ENCODE results near the gene PHLDA2.

Gene PHLDA2

DNA sequence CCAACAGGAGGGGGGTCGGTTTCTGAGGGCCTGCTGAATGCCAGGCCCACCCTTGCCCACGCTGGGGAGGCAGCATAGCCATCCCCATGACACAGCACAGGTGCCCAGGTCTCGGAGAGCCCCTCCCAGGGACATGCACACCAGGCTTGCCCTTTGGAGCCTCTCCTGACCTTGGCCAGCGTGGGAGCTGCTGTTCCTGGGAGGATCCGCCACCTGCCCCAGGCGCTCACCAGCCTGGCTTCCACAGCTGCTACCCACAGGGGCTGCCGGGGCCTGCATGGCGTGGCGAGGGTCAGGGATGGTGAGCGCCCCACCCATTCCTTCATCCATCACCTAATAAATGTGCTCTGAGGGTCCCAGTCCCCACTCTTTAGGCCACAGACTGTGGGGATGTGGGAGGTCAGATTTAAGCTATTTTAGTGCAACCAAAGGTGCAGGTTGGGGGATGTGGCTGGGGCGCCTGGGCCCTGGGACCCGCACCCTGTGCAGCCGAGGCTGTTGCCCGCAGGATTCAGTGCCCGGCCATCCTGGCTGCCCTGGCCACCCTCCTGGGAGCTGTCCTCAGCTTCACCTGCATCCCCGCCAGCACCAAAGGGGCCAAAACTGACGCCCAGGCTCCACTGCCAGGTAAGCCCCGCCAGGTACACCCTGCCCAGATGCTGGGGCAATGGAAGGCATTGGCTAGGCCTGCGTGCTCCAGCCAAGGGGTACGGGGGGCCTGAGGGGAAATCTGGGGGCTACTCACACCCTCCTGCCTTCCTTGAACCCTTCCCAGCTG is 12.9 kb downstream of the PHLDA2 start:
- no CpG with 5 or more reads among the region's 20 CpGs for WGBS (ENCODE audit: extremely low coverage, insufficient coverage, insufficient read length)
- Histone ChIP-seq H2AFZ (ENCODE audit: insufficient read depth, low read length, poor library complexity) (no peak overlapping the region), H3K4me3 (ENCODE audit: low read depth, low read length) (no peak overlapping the region)

DNA sequence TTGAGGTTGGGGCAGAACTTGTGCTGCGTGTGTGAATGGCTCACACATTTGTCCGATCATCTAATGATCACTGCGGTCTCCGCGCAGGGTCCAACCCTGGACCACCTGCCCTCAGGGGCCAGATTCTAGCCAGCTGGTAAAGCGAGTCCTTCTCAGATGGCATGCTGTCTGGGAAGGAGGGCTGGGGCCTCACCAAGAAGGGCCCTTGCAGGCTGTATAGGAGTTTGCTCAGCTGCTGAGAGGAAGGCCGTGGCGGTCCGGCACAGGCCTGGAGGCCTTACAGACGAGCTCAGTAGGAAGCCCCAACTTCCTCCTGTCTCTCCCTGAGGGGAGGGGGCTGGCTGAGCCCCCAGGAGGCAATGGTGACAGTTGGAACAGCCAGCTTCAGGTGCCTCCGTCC is 13.7 kb downstream of the PHLDA2 start:
- Histone ChIP-seq H3K36me3 (ENCODE audit: control insufficient read depth in 1 of 2, insufficient read depth in 2 of 2, low read length in 2 of 2) (no peaks in the 10 kb centered on the region), H3K14ac (ENCODE audit: low read length) (no peak overlapping the region), H2AK5ac (ENCODE audit: low read length) (no peak overlapping the region), H3K4me3 (ENCODE audit: low read depth, low read length) (no peak overlapping the region), H2BK12ac (ENCODE audit: low read length) (no peak overlapping the region), H4K12ac (ENCODE audit: low read depth, low read length) (no peak overlapping the region), H3K4me1 (ENCODE audit: control insufficient read depth in 1 of 2, insufficient read depth in 2 of 2, low read length in 2 of 2) (peaks cover 14 to 18% of the 10 kb centered on the region in 2 experiments), H4K8ac (ENCODE audit: low read depth, low read length) (no peak overlapping the region), H2BK120ac (ENCODE audit: insufficient read depth, low read length, poor library complexity) (no peak overlapping the region), H3K23ac (ENCODE audit: low read length) (no peak overlapping the region), H3K9me3 (ENCODE audit: insufficient read depth, low read depth, low read length) (peaks cover 1% of the 10 kb centered on the region), H3K79me2 (ENCODE audit: control insufficient read depth, insufficient read depth, low read length, poor library complexity) (no peaks in the 10 kb centered on the region), H3K18ac (ENCODE audit: low read length) (no peak overlapping the region), H3K27me3 (ENCODE audit: insufficient read depth, low read length) (no peaks in the 10 kb centered on the region), H3K4me2 (ENCODE audit: low read length) (no peak overlapping the region), H3K4ac (ENCODE audit: low read depth, low read length) (no peak overlapping the region), H3K27ac (ENCODE audit: low read depth, low read length) (no peak overlapping the region), H3K9ac (ENCODE audit: low read length) (no peak overlapping the region), H3K79me1 (ENCODE audit: low read length) (peaks cover 3% of the 10 kb centered on the region), H2BK5ac (ENCODE audit: low read depth, low read length, poor library complexity) (no peak overlapping the region), H4K91ac (ENCODE audit: low read depth, low read length) (no peak overlapping the region), H2AFZ (ENCODE audit: insufficient read depth, low read length, poor library complexity) (no peak overlapping the region)
- no peak for DNase-seq
- WGBS (ENCODE audit: extremely low coverage, insufficient coverage, insufficient read length), result no CpG with 5 or more reads among the region's 11 CpGs

More for the DNA sequence above, 12.9 kb downstream of the PHLDA2 start:
- no peak overlapping the region for H3K27ac ChIP-seq (ENCODE audit: low read depth, low read length)
- no peak overlapping the region for H4K8ac ChIP-seq (ENCODE audit: low read depth, low read length)
- no peak overlapping the region for H3K4ac ChIP-seq (ENCODE audit: low read depth, low read length)
- H3K79me2 ChIP-seq (ENCODE audit: control insufficient read depth, insufficient read depth, low read length, poor library complexity), result no peaks in the 10 kb centered on the region
- H3K4me2 ChIP-seq (ENCODE audit: low read length), result no peak overlapping the region
- peaks cover 3% of the 10 kb centered on the region for H3K79me1 ChIP-seq (ENCODE audit: low read length)
- H2BK12ac ChIP-seq (ENCODE audit: low read length), result no peak overlapping the region
- H4K12ac ChIP-seq (ENCODE audit: low read depth, low read length), result no peak overlapping the region
- H2BK120ac ChIP-seq (ENCODE audit: insufficient read depth, low read length, poor library complexity), result no peak overlapping the region
- no peak overlapping the region for H2BK5ac ChIP-seq (ENCODE audit: low read depth, low read length, poor library complexity)
- H3K14ac ChIP-seq (ENCODE audit: low read length), result no peak overlapping the region
- peaks cover 1% of the 10 kb centered on the region for H3K9me3 ChIP-seq (ENCODE audit: insufficient read depth, low read depth, low read length)
- no peaks in the 10 kb centered on the region for H3K27me3 ChIP-seq (ENCODE audit: insufficient read depth, low read length)
- no peak overlapping the region for H3K23ac ChIP-seq (ENCODE audit: low read length)
- H3K4me1 ChIP-seq (ENCODE audit: control insufficient read depth in 1 of 2, insufficient read depth in 2 of 2, low read length in 2 of 2), result peaks cover 14 to 18% of the 10 kb centered on the region in 2 experiments
- no peak overlapping the region for H4K91ac ChIP-seq (ENCODE audit: low read depth, low read length)
- no peak overlapping the region for H3K18ac ChIP-seq (ENCODE audit: low read length)
- no peak overlapping the region for H3K9ac ChIP-seq (ENCODE audit: low read length)
- no peak overlapping the region for H2AK5ac ChIP-seq (ENCODE audit: low read length)
- DNase-seq, result no peak
- no peaks in the 10 kb centered on the region for H3K36me3 ChIP-seq (ENCODE audit: control insufficient read depth in 1 of 2, insufficient read depth in 2 of 2, low read length in 2 of 2)

DNA sequence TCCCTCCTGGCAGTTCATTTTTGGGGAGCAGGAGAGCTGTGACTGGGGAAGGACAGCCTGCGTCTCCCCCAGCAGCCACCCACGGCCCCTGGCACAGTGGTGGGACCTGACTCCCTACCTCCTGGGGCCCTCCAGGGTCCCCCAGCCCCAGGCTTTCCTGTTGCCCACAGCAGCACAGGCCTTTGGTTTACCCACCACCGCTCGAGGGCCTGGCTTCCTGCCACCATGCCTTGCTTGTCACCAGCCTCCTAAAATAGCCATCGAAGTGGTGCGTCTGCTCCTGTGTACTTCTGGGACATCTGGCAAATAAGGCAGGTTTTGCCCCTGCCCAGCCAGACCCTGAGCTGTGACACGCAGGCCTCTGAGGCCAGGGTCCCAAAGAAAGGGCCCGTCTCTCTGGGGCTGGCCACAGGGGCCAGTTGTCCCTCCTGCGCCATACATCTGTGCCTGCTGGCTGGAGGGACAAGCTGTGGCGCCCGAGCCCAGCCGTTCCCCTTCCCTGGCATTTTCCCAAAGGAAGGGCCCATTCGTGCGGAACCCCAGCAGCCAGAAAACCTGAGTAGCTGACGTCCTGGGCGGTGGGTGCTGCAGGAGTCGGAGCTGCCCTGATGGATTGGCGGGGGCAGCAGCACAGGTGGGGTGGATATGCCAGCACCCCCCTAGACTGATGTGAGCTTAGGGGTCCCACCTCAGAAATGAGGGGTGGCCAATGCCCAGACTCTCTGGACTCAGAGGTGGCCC is 14.6 kb downstream of the PHLDA2 start:
- H4K8ac ChIP-seq (ENCODE audit: low read depth, low read length), result no peak overlapping the region
- H3K4ac ChIP-seq (ENCODE audit: low read depth, low read length), result no peak overlapping the region
- peaks cover 1% of the 10 kb centered on the region for H3K9me3 ChIP-seq (ENCODE audit: insufficient read depth, low read depth, low read length)
- H2AFZ ChIP-seq (ENCODE audit: insufficient read depth, low read length, poor library complexity), result no peak overlapping the region
- no peak for DNase-seq
- no peak overlapping the region for H2BK5ac ChIP-seq (ENCODE audit: low read depth, low read length, poor library complexity)
- H3K4me3 ChIP-seq (ENCODE audit: low read depth, low read length), result no peak overlapping the region
- no peak overlapping the region for H3K14ac ChIP-seq (ENCODE audit: low read length)
- no peaks in the 10 kb centered on the region for H3K79me2 ChIP-seq (ENCODE audit: control insufficient read depth, insufficient read depth, low read length, poor library complexity)
- no peak overlapping the region for H3K9ac ChIP-seq (ENCODE audit: low read length)
- no peak overlapping the region for H3K18ac ChIP-seq (ENCODE audit: low read length)
- WGBS (ENCODE audit: extremely low coverage, insufficient coverage, insufficient read length), result no CpG with 5 or more reads among the region's 18 CpGs
- no peaks in the 10 kb centered on the region for H3K27me3 ChIP-seq (ENCODE audit: insufficient read depth, low read length)
- no peak overlapping the region for H2AK5ac ChIP-seq (ENCODE audit: low read length)
- no peak overlapping the region for H3K4me2 ChIP-seq (ENCODE audit: low read length)
- H3K23ac ChIP-seq (ENCODE audit: low read length), result no peak overlapping the region
- no peak overlapping the region for H4K91ac ChIP-seq (ENCODE audit: low read depth, low read length)
- H2BK12ac ChIP-seq (ENCODE audit: low read length), result no peak overlapping the region
- no peak overlapping the region for H3K27ac ChIP-seq (ENCODE audit: low read depth, low read length)
- H3K4me1 ChIP-seq (ENCODE audit: control insufficient read depth in 1 of 2, insufficient read depth in 2 of 2, low read length in 2 of 2), result peaks cover 14 to 18% of the 10 kb centered on the region in 2 experiments
- H2BK120ac ChIP-seq (ENCODE audit: insufficient read depth, low read length, poor library complexity), result no peak overlapping the region
- H3K36me3 ChIP-seq (ENCODE audit: control insufficient read depth in 1 of 2, insufficient read depth in 2 of 2, low read length in 2 of 2), result no peaks in the 10 kb centered on the region
- peaks cover 3% of the 10 kb centered on the region for H3K79me1 ChIP-seq (ENCODE audit: low read length)
- no peak overlapping the region for H4K12ac ChIP-seq (ENCODE audit: low read depth, low read length)

GRCh38 chr11:2913776-2914175 is 15.4 kb downstream of the PHLDA2 start:
- H4K91ac ChIP-seq (ENCODE audit: low read depth, low read length), result no peak overlapping the region
- H4K8ac ChIP-seq (ENCODE audit: low read depth, low read length), result no peak overlapping the region
- H2AFZ ChIP-seq (ENCODE audit: insufficient read depth, low read length, poor library complexity), result no peak overlapping the region
- H3K14ac ChIP-seq (ENCODE audit: low read length), result no peak overlapping the region
- no peaks in the 10 kb centered on the region for H3K36me3 ChIP-seq (ENCODE audit: control insufficient read depth in 1 of 2, insufficient read depth in 2 of 2, low read length in 2 of 2)
- DNase-seq, result no peak
- peaks cover 3% of the 10 kb centered on the region for H3K79me1 ChIP-seq (ENCODE audit: low read length)
- no peak overlapping the region for H3K23ac ChIP-seq (ENCODE audit: low read length)
- no peaks in the 10 kb centered on the region for H3K27me3 ChIP-seq (ENCODE audit: insufficient read depth, low read length)
- no peak overlapping the region for H3K18ac ChIP-seq (ENCODE audit: low read length)
- no peak overlapping the region for H2BK5ac ChIP-seq (ENCODE audit: low read depth, low read length, poor library complexity)
- H4K12ac ChIP-seq (ENCODE audit: low read depth, low read length), result no peak overlapping the region
- H3K9me3 ChIP-seq (ENCODE audit: insufficient read depth, low read depth, low read length), result no peaks in the 10 kb centered on the region
- no peak overlapping the region for H3K4ac ChIP-seq (ENCODE audit: low read depth, low read length)
- H3K4me2 ChIP-seq (ENCODE audit: low read length), result no peak overlapping the region
- H3K9ac ChIP-seq (ENCODE audit: low read length), result no peak overlapping the region
- H3K79me2 ChIP-seq (ENCODE audit: control insufficient read depth, insufficient read depth, low read length, poor library complexity), result no peaks in the 10 kb centered on the region
- H3K4me3 ChIP-seq (ENCODE audit: low read depth, low read length), result no peak overlapping the region
- no CpG with 5 or more reads among the region's 9 CpGs for WGBS (ENCODE audit: extremely low coverage, insufficient coverage, insufficient read length)
- H3K4me1 ChIP-seq (ENCODE audit: control insufficient read depth in 1 of 2, insufficient read depth in 2 of 2, low read length in 2 of 2), result peaks cover 14 to 18% of the 10 kb centered on the region in 2 experiments
- H3K27ac ChIP-seq (ENCODE audit: low read depth, low read length), result no peak overlapping the region
- H2BK12ac ChIP-seq (ENCODE audit: low read length), result no peak overlapping the region
- peak overlapping the region; percentile 13 for H2AK5ac ChIP-seq (ENCODE audit: low read length)
- no peak overlapping the region for H2BK120ac ChIP-seq (ENCODE audit: insufficient read depth, low read length, poor library complexity)
